Mesodermal cell (in vitro differentiated cells): ENCODE data around the gene LTBP2.
A peak's percentile ranks its signal among the peaks of the same experiment; 100 is the strongest.

ENCODE experiments used
- H3K27ac ChIP-seq: 2 replicates; pipeline ENCODE4 v1.7.0; 2013; ENCODE audit warnings: mild to moderate bottlenecking, low read depth, low read length, moderate library complexity; ENCODE audit not compliant: severe bottlenecking
- H3K36me3 ChIP-seq: 2 replicates; pipeline ENCODE4 v1.7.1; 2013; ENCODE audit warnings: mild to moderate bottlenecking, low read length, moderate library complexity; ENCODE audit not compliant: control insufficient read depth, insufficient read depth
- H3K4me1 ChIP-seq: one replicate; pipeline ENCODE4 v1.7.1; 2013; ENCODE audit warnings: mild to moderate bottlenecking, low read length; ENCODE audit not compliant: insufficient read depth, control insufficient read depth, poor library complexity, severe bottlenecking
- H3K4me3 ChIP-seq: 2 replicates; pipeline ENCODE4 v1.7.0; 2013; ENCODE audit warnings: low read length, control low read depth, mild to moderate bottlenecking; ENCODE audit not compliant: insufficient read depth, poor library complexity, severe bottlenecking; ENCODE audit errors: extremely low read depth
- H3K9me3 ChIP-seq: 2 replicates; pipeline ENCODE4 v1.7.1; 2013; ENCODE audit warnings: mild to moderate bottlenecking, low read length, moderate library complexity; ENCODE audit not compliant: control insufficient read depth
- WGBS, 2 experiments: methylation state at CpG; one replicate each; pipeline ENCODE4 v1.1.5; 2013; ENCODE audit warnings: missing lambda C conversion rate in 2 of 2; ENCODE audit not compliant: insufficient coverage in 2 of 2; 5-methylcytosine and 5-hydroxymethylcytosine counted together

LTBP2 gene

GRCh38 chr14:74492776-74493342 is 119.2 kb downstream of the LTBP2 start, which contains the start of gene NPC2:
TSS of gene NPC2 (minus strand) at chr14:74493305. CDS start at chr14:74493274, 31 bp downstream.
- WGBS, 2 experiments: 0% methylated on average over 25 to 32 of the region's 35 CpGs
- peaks cover 21% of the 10 kb centered on the region for H3K36me3 ChIP-seq

DNA sequence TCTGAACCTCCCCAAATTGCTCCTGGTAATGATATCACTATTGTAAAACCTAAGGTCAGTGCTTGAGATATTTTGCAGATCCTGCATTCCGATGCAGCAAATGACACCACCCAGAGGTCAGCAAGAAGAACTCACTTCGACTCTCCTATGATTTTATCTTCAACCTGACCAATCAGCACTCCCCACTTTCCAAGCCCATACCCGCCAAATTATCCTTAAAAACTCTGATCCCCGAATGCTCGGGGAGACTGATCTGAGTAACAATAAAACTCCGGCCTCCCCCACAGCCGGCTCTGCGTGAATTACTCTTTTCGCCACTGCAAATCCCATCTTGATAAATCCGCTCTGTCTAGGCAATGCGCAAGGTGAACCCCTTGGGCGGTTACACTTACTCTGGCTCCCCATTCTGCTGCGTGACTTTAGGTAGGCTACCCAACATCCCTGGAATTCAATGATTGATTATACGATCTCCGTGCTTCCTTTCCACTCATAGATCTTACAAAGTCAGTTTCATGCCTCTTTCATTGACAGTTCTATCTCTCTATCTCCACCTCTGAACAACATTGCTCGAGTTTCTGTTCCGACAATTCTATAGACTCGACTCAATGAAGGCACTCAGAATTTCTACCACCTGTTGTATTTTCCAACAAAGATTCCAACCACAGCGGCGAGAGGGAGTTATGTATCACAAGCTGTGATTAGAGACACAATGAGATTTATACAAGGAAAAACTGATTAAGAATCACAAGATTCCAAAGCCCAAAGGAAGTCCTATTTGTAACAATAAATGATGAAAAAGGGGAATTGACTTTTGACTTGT is 119.9 kb downstream of the LTBP2 start:
- peak overlapping the region; percentile 89 for H3K4me3 ChIP-seq
- H3K9me3 ChIP-seq: no peaks in the 10 kb centered on the region
- H3K36me3 ChIP-seq: peaks cover 25% of the 10 kb centered on the region
- peak overlapping the region; percentile 90 for H3K27ac ChIP-seq
- WGBS, 2 experiments: 3% methylated on average over 17 of the region's 20 CpGs
- H3K4me1 ChIP-seq: peaks cover 33% of the 10 kb centered on the region

More at GRCh38 chr14:74492776-74493342, 119.2 kb downstream of the LTBP2 start, which contains the start of gene NPC2:
- Histone ChIP-seq H3K4me1 (peaks cover 26% of the 10 kb centered on the region), H3K4me3 (peak within 1 kb of the TSS; percentile 89), H3K27ac (peak within 1 kb of the TSS; percentile 90), H3K9me3 (no peaks in the 10 kb centered on the region)

GRCh38 chr14:74490486-74490885 is 121.6 kb downstream of the LTBP2 start:
- H3K36me3 ChIP-seq: peaks cover 24% of the 10 kb centered on the region
- peaks cover 29% of the 10 kb centered on the region for H3K4me1 ChIP-seq
- H3K9me3 ChIP-seq: no peaks in the 10 kb centered on the region
- WGBS, 2 experiments: no CpG with 5 or more reads among the region's 1 CpG
- H3K27ac ChIP-seq: no peak overlapping the region
- H3K4me3 ChIP-seq: no peak overlapping the region

DNA sequence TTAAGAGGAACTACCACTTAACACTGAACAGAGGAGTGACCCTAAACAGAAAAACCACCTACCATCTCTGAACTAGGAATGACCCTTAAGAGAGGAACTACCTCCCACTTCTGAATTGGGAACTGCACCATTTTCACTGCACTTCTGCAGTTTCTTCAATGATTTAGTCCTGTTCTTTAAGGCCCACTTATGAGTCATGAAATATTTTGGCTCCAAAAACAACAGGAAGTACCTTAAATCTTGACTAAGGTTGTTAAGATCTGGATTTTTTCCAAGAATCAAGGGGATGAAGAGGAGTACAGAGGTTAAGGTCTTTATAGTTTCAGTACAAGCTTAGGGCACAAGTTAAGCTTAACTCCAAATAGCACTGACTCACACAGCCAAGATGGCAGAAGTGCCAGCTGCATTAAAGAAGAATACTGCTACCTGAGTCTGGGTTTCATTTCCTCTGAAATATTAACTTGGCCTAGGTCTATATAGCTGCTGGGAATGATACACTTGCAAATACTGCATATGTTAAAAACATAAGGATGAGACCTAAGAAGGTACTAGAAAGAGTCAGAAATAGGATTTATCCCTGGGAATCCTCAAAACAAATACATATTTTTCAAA is 123.1 kb downstream of the LTBP2 start:
- Histone ChIP-seq H3K4me3 (no peak overlapping the region), H3K27ac (no peak overlapping the region), H3K36me3 (peaks cover 22% of the 10 kb centered on the region), H3K4me1 (peaks cover 19% of the 10 kb centered on the region), H3K9me3 (no peaks in the 10 kb centered on the region)

DNA sequence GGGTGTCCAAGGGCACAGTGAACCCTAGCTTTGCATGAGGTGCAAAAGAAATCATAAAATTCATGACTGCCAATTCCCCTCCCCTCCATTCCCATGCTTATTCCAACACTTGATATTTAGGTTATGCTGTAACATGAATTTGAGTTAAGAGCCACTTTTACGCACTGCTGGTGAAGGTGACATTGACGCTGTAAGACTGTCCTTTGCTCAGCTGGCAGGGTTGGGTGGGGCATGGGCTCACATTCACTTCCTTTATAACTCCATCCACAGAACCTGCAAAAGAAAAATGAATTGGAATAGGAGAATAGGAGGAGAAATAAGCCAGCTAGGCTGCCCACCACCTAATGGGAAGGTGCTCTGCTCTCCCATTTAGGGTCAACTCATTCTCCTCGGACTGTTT is 125.9 kb downstream of the LTBP2 start:
- Histone ChIP-seq H3K36me3 (peaks cover 42% of the 10 kb centered on the region), H3K9me3 (no peaks in the 10 kb centered on the region), H3K4me1 (peaks cover 12% of the 10 kb centered on the region), H3K27ac (no peak overlapping the region), H3K4me3 (no peak overlapping the region)
- 86% methylated on average over 1 of the region's 3 CpGs; no CpG with 5 or more reads in 1 of the 2 experiments for WGBS, 2 experiments

DNA sequence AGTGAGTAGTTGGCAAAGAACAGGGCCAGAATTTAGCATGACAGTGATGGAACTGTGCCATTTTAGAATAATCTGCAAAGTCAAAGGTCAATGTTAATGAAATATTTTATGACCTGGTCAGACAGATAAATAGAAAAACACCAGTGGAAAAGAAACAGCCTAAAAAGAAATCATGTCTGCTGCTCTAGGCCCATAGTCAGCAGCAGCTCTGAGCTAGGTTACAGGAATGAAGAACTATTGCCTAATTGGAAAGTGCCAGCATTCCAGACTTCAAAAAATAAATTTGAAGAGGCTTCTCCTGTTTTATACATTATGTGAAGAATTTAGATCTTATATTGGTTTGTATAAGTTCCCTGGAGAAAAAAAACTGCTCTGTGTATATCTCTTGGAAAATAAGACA is 128.7 kb downstream of the LTBP2 start:
- H3K36me3 ChIP-seq: peaks cover 65% of the 10 kb centered on the region
- no peaks in the 10 kb centered on the region for H3K9me3 ChIP-seq
- peaks cover 9% of the 10 kb centered on the region for H3K4me1 ChIP-seq
- H3K4me3 ChIP-seq: no peak overlapping the region
- no peak overlapping the region for H3K27ac ChIP-seq

- WGBS, 2 experiments: no CpG with 5 or more reads among the region's 3 CpGs
- Histone ChIP-seq H3K4me1 (peaks cover 4% of the 10 kb centered on the region), H3K27ac (no peak overlapping the region), H3K9me3 (no peaks in the 10 kb centered on the region), H3K4me3 (no peak overlapping the region), H3K36me3 (peaks cover 59% of the 10 kb centered on the region)
Observed at GRCh38 chr14:74482571-74482970, 129.5 kb downstream of the LTBP2 start.

DNA sequence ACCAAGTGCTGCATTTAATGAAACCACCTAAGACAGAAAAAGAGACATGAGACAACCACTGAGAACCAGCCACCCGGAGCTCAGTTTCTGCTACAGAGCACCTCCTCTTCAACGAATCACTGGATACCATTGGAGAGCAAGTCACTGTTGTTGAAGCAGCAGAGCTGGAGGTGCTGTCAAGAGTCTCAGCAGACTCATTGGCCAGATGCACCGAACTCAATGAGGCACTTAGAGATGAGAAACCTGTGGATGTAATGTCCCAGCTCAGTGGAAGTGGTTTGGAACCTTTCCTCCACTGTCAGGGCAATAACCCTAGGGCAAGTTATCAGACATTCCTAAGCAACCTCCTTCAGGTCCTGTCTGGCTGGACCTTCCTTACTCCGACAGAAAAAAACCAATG is 132.0 kb downstream of the LTBP2 start:
- WGBS, 2 experiments: 84 to 88% methylated on average over 3 of the region's 4 CpGs
- no peaks in the 10 kb centered on the region for H3K9me3 ChIP-seq
- no peak overlapping the region for H3K4me3 ChIP-seq
- H3K27ac ChIP-seq: no peak overlapping the region
- peaks cover 49% of the 10 kb centered on the region for H3K36me3 ChIP-seq
- H3K4me1 ChIP-seq: no peaks in the 10 kb centered on the region

GRCh38 chr14:74478996-74479635 is 132.9 kb downstream of the LTBP2 start:
- peaks cover 49% of the 10 kb centered on the region for H3K36me3 ChIP-seq

DNA sequence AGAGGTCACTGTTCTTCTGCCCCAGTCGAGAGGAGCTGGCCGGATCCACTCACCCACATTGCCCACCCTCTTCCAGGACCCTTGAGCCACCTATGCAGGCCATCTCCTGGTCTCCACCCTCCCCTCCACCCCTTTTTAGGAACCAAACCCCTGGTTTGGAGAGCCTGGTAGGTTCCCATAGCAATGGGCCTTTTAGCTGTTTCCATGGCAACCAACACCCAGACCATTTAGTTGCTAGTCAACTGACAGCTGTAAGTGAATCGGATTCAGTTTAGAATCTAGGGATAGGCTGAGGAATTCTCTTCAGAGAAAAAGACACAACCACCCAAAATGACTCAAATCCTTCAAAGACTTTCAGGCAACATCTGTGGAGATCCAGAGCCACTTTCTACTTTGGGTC is 135.4 kb downstream of the LTBP2 start:
- H3K36me3 ChIP-seq: peaks cover 53% of the 10 kb centered on the region
- H3K4me1 ChIP-seq: no peaks in the 10 kb centered on the region
- no peaks in the 10 kb centered on the region for H3K9me3 ChIP-seq
- no peak overlapping the region for H3K27ac ChIP-seq
- no peak overlapping the region for H3K4me3 ChIP-seq
- WGBS, 2 experiments: 100% methylated on average over 1 to 2 of the region's 3 CpGs

More at GRCh38 chr14:74478996-74479635, 132.9 kb downstream of the LTBP2 start:
- no peaks in the 10 kb centered on the region for H3K9me3 ChIP-seq
- H3K4me1 ChIP-seq: no peaks in the 10 kb centered on the region
- no peak overlapping the region for H3K4me3 ChIP-seq
- H3K27ac ChIP-seq: no peak overlapping the region
- 82% methylated on average over 2 of the region's 2 CpGs; no CpG with 5 or more reads in 1 of the 2 experiments for WGBS, 2 experiments
